ENCODE measurements around the gene NFAM1. TPM values are rescaled to one million over a fixed set of nuclear protein-coding genes. Genes with fewer than 3 reads are reported as not detected.

NFAM1 gene
- total RNA-seq, 2 donors from 2014 or later = 0.64 to 2.1 TPM

- H3K4me1 ChIP-seq = peaks cover 9% of the 10 kb centered on the region
- DNase-seq = peak; percentile 30
- intact Hi-C loops (cut with DNase I) = loop anchor here (5.0 to 10.0 kb wide), 2 partner anchors 348 to 465 kb away; partner anchors contain the start of gene NDUFA6
- H3K9ac ChIP-seq (ENCODE audit: low read depth in 2 of 2, low read length in 2 of 2) = peak overlapping the region in 1 of 2 donors; percentile 34
- H3K9me3 ChIP-seq = no peaks in the 10 kb centered on the region
- H3K27ac ChIP-seq = peak overlapping the region; percentile 24
- H3K36me3 ChIP-seq = no peaks in the 10 kb centered on the region
- TF ChIP-seq CTCF (IDR thresholded peaks at IDR 0.05) = no peak
- no peaks in the 10 kb centered on the region for H3K27me3 ChIP-seq
- H3K4me3 ChIP-seq = no peak overlapping the region
Observed at GRCh38 chr22:42439821-42440674, 7.8 kb upstream of the NFAM1 start.

GRCh38 chr22:42439021-42439567 is 6.9 kb upstream of the NFAM1 start:
- no peaks in the 10 kb centered on the region for H3K9me3 ChIP-seq
- H3K27me3 ChIP-seq = no peaks in the 10 kb centered on the region
- H3K4me1 ChIP-seq = peaks cover 5% of the 10 kb centered on the region
- intact Hi-C loops (cut with DNase I) = loop anchor here (10.0 kb wide), 1 partner anchor 464 kb away; no protein-coding TSS in a partner anchor
- H3K9ac ChIP-seq (ENCODE audit: low read depth in 2 of 2, low read length in 2 of 2) = no peak overlapping the region
- no peak for DNase-seq
- no peaks in the 10 kb centered on the region for H3K36me3 ChIP-seq
- no peak overlapping the region for H3K4me3 ChIP-seq
- peak overlapping the region; percentile 24 for H3K27ac ChIP-seq
- no peak for TF ChIP-seq CTCF (IDR thresholded peaks at IDR 0.05)

- H3K27me3 ChIP-seq = no peaks in the 10 kb centered on the region
- peak overlapping the region; percentile 55 for H3K27ac ChIP-seq
- DNase-seq = no peak
- H3K4me3 ChIP-seq = peak overlapping the region; percentile 62
- intact Hi-C loops (cut with DNase I) = loop anchor here (10.0 kb wide), 1 partner anchor 463 kb away; no protein-coding TSS in a partner anchor
- TF ChIP-seq CTCF (IDR thresholded peaks at IDR 0.05) = no peak
- no peaks in the 10 kb centered on the region for H3K4me1 ChIP-seq
- no peaks in the 10 kb centered on the region for H3K36me3 ChIP-seq
- peak overlapping the region in 1 of 2 donors; percentile 70 for H3K9ac ChIP-seq (ENCODE audit: low read depth in 2 of 2, low read length in 2 of 2)
- no peaks in the 10 kb centered on the region for H3K9me3 ChIP-seq
Observed at GRCh38 chr22:42438293-42438650, 6.1 kb upstream of the NFAM1 start.

DNA sequence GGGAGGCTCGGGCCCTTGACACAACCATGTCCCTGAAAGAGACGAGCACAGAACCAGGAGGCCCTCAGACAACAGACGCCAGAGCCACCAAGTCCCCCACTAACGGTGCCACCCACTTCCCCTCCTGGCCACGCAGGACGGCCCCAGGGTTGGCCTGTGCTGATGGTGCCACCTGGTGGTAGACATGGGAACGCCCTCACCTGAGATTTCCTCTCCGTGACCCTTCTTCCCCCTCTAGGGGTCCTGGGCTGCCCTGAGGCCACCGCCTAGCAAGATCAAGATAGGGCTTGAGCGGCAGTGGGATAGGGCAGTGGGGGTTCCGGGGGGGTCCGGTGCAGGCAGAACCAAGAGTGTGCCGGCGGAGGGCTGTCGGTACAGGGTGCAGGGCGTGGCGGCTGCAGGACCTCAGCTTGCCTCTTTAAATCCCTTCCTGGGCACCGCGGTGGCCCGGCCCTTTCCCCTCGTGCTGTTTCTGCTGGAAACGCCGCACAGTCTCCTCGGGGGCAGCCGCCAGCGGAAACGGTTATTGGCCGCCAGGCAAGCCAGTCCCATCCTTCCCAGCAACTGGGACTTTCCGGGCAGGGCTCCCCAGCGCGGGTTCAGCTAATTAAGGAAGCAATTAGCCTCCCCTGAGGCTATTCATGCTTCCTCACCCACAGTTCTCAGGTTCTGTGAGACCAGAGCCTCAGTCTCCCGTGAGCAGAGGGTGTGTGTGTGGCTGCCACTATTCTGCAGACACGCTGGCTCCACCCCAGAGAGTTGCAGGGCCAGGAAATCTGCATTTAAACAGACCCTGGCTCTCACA is 5.5 kb upstream of the NFAM1 start:
- peak overlapping the region; percentile 55 for H3K27ac ChIP-seq
- peak overlapping the region; percentile 54 to 70 for H3K9ac ChIP-seq (ENCODE audit: low read depth in 2 of 2, low read length in 2 of 2)
- peak overlapping the region; percentile 62 for H3K4me3 ChIP-seq

More for the DNA sequence above, 5.5 kb upstream of the NFAM1 start:
- TF ChIP-seq CTCF (IDR thresholded peaks at IDR 0.05) = peak; percentile 92
- peak; percentile 84 for DNase-seq
- H3K9me3 ChIP-seq = no peaks in the 10 kb centered on the region
- H3K36me3 ChIP-seq = no peaks in the 10 kb centered on the region
- no peaks in the 10 kb centered on the region for H3K27me3 ChIP-seq
- no peaks in the 10 kb centered on the region for H3K4me1 ChIP-seq
- intact Hi-C loops (cut with DNase I) = loop anchor here (2.0 to 10.0 kb wide), 2 partner anchors 269 to 463 kb away; no protein-coding TSS in a partner anchor

All from colonic mucosa (tissue), 4 donors.